GM12878 (cell line): Measurements from ENCODE around the gene COL4A1. TPM values are rescaled to one million over a fixed set of nuclear protein-coding genes. Genes with fewer than 3 reads are reported as not detected.

Source experiments
- ATAC-seq: fragments of 200-7000 bp; cut with Tn5 transposase; 3 replicates; pipeline ENCODE4 v1.9.1; 2020; ENCODE audit warnings: mild to moderate bottlenecking, moderate library complexity
- BruUV-seq: library from RNA; stranded (reverse); fragments of 400-500 nt; replicated peaks from 2 replicates; lab custom pipeline; 2021; lab: Mats Ljungman, UMichigan
- CTCF ChIA-PET: fragments of 300-600 bp; sonication (Branson Sonifier 250); formaldehyde crosslinking; extraction: SDS; loops from one replicate; lab custom pipeline; 2021; ENCODE audit warnings: inconsistent platforms; lab: Yijun Ruan, JAX
- POLR2A ChIA-PET: fragments of 350-600 bp; formaldehyde crosslinking; extraction: SDS; loops from one replicate; lab custom pipeline; 2021; ENCODE audit warnings: inconsistent platforms; lab: Charles Lee
- RAD21 ChIA-PET: fragments of 300-600 bp; sonication (Branson Sonifier 250); formaldehyde crosslinking; loops from one replicate; lab custom pipeline; 2023; ENCODE audit warnings: antibody characterized with exemption; ENCODE audit not compliant: unreplicated experiment; lab: Charles Lee
- SMC1A ChIA-PET: fragments of 300-600 bp; sonication (Branson Sonifier 250); formaldehyde crosslinking; loops from one replicate; lab custom pipeline; 2023; ENCODE audit not compliant: unreplicated experiment, uncharacterized antibody; lab: Charles Lee
- DNase-seq: peaks from one replicate; pipeline ENCODE4 v3.0.0-alpha.2; 2011; ENCODE audit warnings: low read depth, low spot score
- FAIRE-seq: peaks from 3 replicates; lab custom pipeline; 2011; peaks lifted over from hg19 to GRCh38; lab: Jason Lieb, UNC
- H2AFZ ChIP-seq: 2 replicates; pipeline ENCODE4 v1.6.0; 2011; ENCODE audit warnings: low read depth, low read length, control low read depth; ENCODE audit not compliant: control insufficient read depth
- H3K27ac ChIP-seq: 2 replicates; pipeline ENCODE4 v1.5.1; 2011; ENCODE audit warnings: control low read depth; ENCODE audit not compliant: control insufficient read depth, insufficient read depth
- H3K27me3 ChIP-seq, 2 experiments: replicated peaks in 1 of 2; 2 replicates each; pipeline versions ENCODE4 v1.6.0 to v1.6.1; 2011; ENCODE audit warnings: low read length in 1 of 2; ENCODE audit not compliant: control insufficient read depth in 2 of 2, insufficient read depth in 2 of 2
- H3K36me3 ChIP-seq, 2 experiments: 2 replicates each; pipeline ENCODE4 v1.5.1; 2011; ENCODE audit warnings: low read length in 1 of 2; ENCODE audit not compliant: control insufficient read depth in 2 of 2, insufficient read depth in 2 of 2
- H3K4me1 ChIP-seq: 2 replicates; pipeline ENCODE4 v1.6.1; 2011; ENCODE audit warnings: mild to moderate bottlenecking, low read length, moderate library complexity, mixed read lengths; ENCODE audit not compliant: control insufficient read depth, insufficient read depth
- H3K4me2 ChIP-seq: 2 replicates; pipeline ENCODE4 v1.6.0; 2011; ENCODE audit warnings: control low read depth; ENCODE audit not compliant: control insufficient read depth, insufficient read depth
- H3K4me3 ChIP-seq: fragments of 200-600 bp; sonication (generic); 2 replicates; pipeline ENCODE4 v1.5.1; 2016
- H3K79me2 ChIP-seq: 2 replicates; pipeline ENCODE4 v1.6.0; 2011; ENCODE audit warnings: low read length; ENCODE audit not compliant: control insufficient read depth, insufficient read depth
- H3K9ac ChIP-seq: 2 replicates; pipeline ENCODE4 v1.8.0; 2011; ENCODE audit warnings: low read length, control low read depth, mixed read lengths; ENCODE audit not compliant: control insufficient read depth, insufficient read depth
- H3K9me3 ChIP-seq: replicated peaks from 3 replicates; pipeline ENCODE4 v1.5.1; 2011; ENCODE audit warnings: mild to moderate bottlenecking, low read length; ENCODE audit not compliant: control insufficient read depth, insufficient read depth
- H4K20me1 ChIP-seq: 2 replicates; pipeline ENCODE4 v1.6.0; 2011; ENCODE audit not compliant: control insufficient read depth, insufficient read depth
- CREM ChIP-seq: IDR thresholded peaks from 2 replicates; pipeline ENCODE4 v1.6.1; 2014; ENCODE audit warnings: antibody characterized with exemption, low read depth
- EP300 ChIP-seq, 2 experiments: fragments of 150-350 bp in 1 of 2; IDR thresholded peaks; 2 replicates each; pipeline ENCODE4 v1.6.1; 2011 to 2012; ENCODE audit warnings: low read depth in 2 of 2, low read length in 2 of 2, borderline replicate concordance in 1 of 2, improper control_type of control experiment in 1 of 2, inconsistent platforms in 1 of 2; ENCODE audit not compliant: control insufficient read depth in 1 of 2
- HDAC2 ChIP-seq: fragments of 200-600 bp; sonication (generic); IDR thresholded peaks from 2 replicates; pipeline ENCODE4 v1.6.1; 2017
- ZNF274 ChIP-seq: IDR thresholded peaks from one replicate; pipeline ENCODE4 v1.8.0; 2011; ENCODE audit not compliant: insufficient read length, insufficient read depth
- WGBS: methylation state at CpG from one replicate; pipeline ENCODE4 v1.1.6; 2016; ENCODE audit warnings: low lambda C conversion rate; ENCODE audit not compliant: insufficient replicate concordance, insufficient coverage; ENCODE audit errors: missing lambda C conversion rate; 5-methylcytosine and 5-hydroxymethylcytosine counted together
- in situ Hi-C: fragments of 300-500 bp; cut with MboI; formaldehyde crosslinking; loops from 9 replicates; pipeline ENCODE4 v1.14.3; 2018; ENCODE audit warnings: mixed read lengths
- intact Hi-C: fragments of 100-400 bp; cut with micrococcal nuclease; formaldehyde crosslinking; loops from one replicate; pipeline ENCODE4 v1.14.2; 2022; ENCODE audit not compliant: unreplicated experiment
- polyA plus RNA-seq, 11 experiments: library from polyadenylated mRNA; depleted of rRNA in 4 of 11; unstranded in 6 of 11; stranded (reverse) in 5 of 11; fragments of >200 nt; fragmentation: Nextera tagmentation in 4 of 11; fragmentation: Illumina TruSeq in 1 of 11; extraction: Ambion mirVana in 4 of 11; extraction: Trizol in 1 of 11; gene quantifications; 1 replicate in 1 of 11; 2 replicates in 10 of 11; pipeline versions ENCODE4 v1.2.1 to v1.2.3, GENCODE V29; 2011 to 2016; ENCODE audit warnings: inconsistent platforms in 2 of 11, missing spikeins in 2 of 11, low read depth in 1 of 11
- total RNA-seq, 4 experiments: library from RNA; depleted of rRNA in 3 of 4; stranded (reverse); fragments of >200 nt in 3 of 4; fragmentation: Illumina TruSeq in 1 of 4; extraction: Trizol in 1 of 4; gene quantifications; 2 replicates each; pipeline versions ENCODE4 v1.2.1 to v1.2.3, GENCODE V29; 2013 to 2021
- TF ChIP-seq, protein P1 (sequence below): IDR thresholded peaks from 2 replicates; pipeline ENCODE4 v1.6.1; 2011; ENCODE audit warnings: mild to moderate bottlenecking, low read depth, low read length, moderate library complexity; ENCODE audit not compliant: insufficient replicate concordance
- TF ChIP-seq, protein P2 (sequence below): IDR thresholded peaks from 2 replicates; pipeline ENCODE4 v1.6.1; 2012; ENCODE audit warnings: improper control_type of control experiment, low read depth, low read length; ENCODE audit not compliant: insufficient replicate concordance
- TF ChIP-seq, protein P3 (sequence below): fragments of 450-650 bp; IDR thresholded peaks from 2 replicates; pipeline ENCODE4 v1.6.1; 2017; ENCODE audit warnings: borderline replicate concordance
- TF ChIP-seq, protein P4 (sequence below): IDR thresholded peaks from 2 replicates; pipeline ENCODE4 v1.6.1; 2012; ENCODE audit warnings: low read depth, low read length, improper control_type of control experiment
- TF ChIP-seq, protein P5 (sequence below): IDR thresholded peaks from 2 replicates; pipeline ENCODE4 v1.6.1; 2012; ENCODE audit warnings: low read length, inconsistent platforms
- TF ChIP-seq, protein P6 (sequence below): IDR thresholded peaks from 2 replicates; pipeline ENCODE4 v1.6.1; 2012; ENCODE audit warnings: low read depth, low read length, improper control_type of control experiment

The COL4A1 gene
- total and polyA plus RNA-seq, 10 of the 15 experiments (the other 5 are each of a cell fraction or from before 2014, with no cell fraction given): 0.07 to 0.31 (median 0.13) TPM; not detected in 6

DNA sequence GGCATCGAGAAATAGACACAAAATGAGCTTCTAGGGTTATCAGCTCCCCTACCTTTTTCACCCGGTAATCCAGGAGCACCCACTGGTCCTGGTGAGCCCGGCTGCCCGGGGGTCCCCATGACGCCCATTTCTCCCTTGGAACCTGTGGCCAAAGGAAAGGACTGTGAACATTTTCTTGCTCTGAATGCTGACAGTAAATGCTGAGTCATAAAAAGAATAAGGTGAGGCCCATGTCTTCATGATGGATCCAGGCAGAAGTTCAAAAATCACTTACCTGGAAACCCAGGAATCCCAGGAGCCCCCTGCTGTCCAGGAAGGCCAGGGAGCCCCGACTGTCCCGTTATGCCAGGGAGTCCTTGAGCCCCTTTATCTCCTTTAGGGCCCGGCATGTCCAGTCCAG lies 129.2 kb downstream of the COL4A1 start (continued):
- TF ChIP-seq, protein P1, sequence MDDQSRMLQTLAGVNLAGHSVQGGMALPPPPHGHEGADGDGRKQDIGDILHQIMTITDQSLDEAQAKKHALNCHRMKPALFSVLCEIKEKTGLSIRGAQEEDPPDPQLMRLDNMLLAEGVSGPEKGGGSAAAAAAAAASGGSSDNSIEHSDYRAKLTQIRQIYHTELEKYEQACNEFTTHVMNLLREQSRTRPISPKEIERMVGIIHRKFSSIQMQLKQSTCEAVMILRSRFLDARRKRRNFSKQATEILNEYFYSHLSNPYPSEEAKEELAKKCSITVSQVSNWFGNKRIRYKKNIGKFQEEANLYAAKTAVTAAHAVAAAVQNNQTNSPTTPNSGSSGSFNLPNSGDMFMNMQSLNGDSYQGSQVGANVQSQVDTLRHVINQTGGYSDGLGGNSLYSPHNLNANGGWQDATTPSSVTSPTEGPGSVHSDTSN: no peak

DNA sequence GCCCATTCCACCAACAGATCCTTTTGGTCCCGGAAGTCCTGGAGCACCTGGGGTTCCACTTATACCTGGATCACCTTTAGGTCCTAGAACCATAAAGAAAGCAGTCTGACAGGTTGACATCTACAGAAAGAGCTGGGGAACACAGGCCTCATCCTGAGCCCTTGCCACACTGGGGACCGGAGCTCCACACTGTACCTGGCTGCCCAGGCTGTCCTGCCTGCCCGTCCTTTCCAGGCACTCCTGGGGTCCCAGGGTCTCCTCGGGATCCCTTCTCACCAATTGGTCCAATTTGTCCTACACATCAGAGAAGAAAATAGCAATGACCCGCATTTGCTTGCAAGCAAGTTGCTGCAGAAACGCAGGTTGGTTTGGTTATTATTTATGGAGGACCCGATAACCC lies 130.5 kb downstream of the COL4A1 start:
- FAIRE-seq (no peak), DNase-seq (no peak), ATAC-seq (no peak)
- no peak overlapping the region for H3K4me2 ChIP-seq
- H3K79me2 ChIP-seq: no peaks in the 10 kb centered on the region
- H3K4me1 ChIP-seq: no peaks in the 10 kb centered on the region
- no peak overlapping the region for H3K27ac ChIP-seq
- no peaks in the 10 kb centered on the region; the same call in 2 of the 3 replicates for H3K9me3 ChIP-seq
- ChIA-PET SMC1A (interaction anchor here (0.5 kb wide), 1 partner anchor 28 kb away, joined by 3 read pairs; no protein-coding TSS in a partner anchor), RAD21 (no interaction called here), CTCF (no interaction called here), POLR2A (interaction anchor here (0.6 kb wide), 1 partner anchor 1202 kb away, joined by 3 read pairs; no protein-coding TSS in a partner anchor)
- no peaks in the 10 kb centered on the region; a peak in 1 of 4 replicates for H3K27me3 ChIP-seq
- in situ Hi-C loops: no loop called here
- intact Hi-C loops: no loop called here
- WGBS: 25% methylated on average over 7 of the region's 7 CpGs
- BruUV-seq: no TSS peak
- H3K36me3 ChIP-seq: no peaks in the 10 kb centered on the region
- H3K4me3 ChIP-seq: no peak overlapping the region
- H3K9ac ChIP-seq: no peak overlapping the region
- H4K20me1 ChIP-seq: no peaks in the 10 kb centered on the region
- H2AFZ ChIP-seq: no peak overlapping the region
- TF ChIP-seq EP300 (IDR thresholded peaks at IDR 0.05; ENCODE audit: borderline replicate concordance in 1 of 2, control insufficient read depth in 1 of 2, low read depth in 2 of 2, low read length in 2 of 2) (no peak), ZNF274 (no peak), HDAC2 (no peak), CREM (no peak)
- TF ChIP-seq, protein P2, sequence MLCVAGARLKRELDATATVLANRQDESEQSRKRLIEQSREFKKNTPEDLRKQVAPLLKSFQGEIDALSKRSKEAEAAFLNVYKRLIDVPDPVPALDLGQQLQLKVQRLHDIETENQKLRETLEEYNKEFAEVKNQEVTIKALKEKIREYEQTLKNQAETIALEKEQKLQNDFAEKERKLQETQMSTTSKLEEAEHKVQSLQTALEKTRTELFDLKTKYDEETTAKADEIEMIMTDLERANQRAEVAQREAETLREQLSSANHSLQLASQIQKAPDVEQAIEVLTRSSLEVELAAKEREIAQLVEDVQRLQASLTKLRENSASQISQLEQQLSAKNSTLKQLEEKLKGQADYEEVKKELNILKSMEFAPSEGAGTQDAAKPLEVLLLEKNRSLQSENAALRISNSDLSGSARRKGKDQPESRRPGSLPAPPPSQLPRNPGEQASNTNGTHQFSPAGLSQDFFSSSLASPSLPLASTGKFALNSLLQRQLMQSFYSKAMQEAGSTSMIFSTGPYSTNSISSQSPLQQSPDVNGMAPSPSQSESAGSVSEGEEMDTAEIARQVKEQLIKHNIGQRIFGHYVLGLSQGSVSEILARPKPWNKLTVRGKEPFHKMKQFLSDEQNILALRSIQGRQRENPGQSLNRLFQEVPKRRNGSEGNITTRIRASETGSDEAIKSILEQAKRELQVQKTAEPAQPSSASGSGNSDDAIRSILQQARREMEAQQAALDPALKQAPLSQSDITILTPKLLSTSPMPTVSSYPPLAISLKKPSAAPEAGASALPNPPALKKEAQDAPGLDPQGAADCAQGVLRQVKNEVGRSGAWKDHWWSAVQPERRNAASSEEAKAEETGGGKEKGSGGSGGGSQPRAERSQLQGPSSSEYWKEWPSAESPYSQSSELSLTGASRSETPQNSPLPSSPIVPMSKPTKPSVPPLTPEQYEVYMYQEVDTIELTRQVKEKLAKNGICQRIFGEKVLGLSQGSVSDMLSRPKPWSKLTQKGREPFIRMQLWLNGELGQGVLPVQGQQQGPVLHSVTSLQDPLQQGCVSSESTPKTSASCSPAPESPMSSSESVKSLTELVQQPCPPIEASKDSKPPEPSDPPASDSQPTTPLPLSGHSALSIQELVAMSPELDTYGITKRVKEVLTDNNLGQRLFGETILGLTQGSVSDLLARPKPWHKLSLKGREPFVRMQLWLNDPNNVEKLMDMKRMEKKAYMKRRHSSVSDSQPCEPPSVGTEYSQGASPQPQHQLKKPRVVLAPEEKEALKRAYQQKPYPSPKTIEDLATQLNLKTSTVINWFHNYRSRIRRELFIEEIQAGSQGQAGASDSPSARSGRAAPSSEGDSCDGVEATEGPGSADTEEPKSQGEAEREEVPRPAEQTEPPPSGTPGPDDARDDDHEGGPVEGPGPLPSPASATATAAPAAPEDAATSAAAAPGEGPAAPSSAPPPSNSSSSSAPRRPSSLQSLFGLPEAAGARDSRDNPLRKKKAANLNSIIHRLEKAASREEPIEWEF: no peak
- TF ChIP-seq, protein P3, sequence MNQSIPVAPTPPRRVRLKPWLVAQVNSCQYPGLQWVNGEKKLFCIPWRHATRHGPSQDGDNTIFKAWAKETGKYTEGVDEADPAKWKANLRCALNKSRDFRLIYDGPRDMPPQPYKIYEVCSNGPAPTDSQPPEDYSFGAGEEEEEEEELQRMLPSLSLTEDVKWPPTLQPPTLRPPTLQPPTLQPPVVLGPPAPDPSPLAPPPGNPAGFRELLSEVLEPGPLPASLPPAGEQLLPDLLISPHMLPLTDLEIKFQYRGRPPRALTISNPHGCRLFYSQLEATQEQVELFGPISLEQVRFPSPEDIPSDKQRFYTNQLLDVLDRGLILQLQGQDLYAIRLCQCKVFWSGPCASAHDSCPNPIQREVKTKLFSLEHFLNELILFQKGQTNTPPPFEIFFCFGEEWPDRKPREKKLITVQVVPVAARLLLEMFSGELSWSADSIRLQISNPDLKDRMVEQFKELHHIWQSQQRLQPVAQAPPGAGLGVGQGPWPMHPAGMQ: no peak
- TF ChIP-seq, protein P4, sequence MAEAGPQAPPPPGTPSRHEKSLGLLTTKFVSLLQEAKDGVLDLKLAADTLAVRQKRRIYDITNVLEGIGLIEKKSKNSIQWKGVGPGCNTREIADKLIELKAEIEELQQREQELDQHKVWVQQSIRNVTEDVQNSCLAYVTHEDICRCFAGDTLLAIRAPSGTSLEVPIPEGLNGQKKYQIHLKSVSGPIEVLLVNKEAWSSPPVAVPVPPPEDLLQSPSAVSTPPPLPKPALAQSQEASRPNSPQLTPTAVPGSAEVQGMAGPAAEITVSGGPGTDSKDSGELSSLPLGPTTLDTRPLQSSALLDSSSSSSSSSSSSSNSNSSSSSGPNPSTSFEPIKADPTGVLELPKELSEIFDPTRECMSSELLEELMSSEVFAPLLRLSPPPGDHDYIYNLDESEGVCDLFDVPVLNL: no peak
- TF ChIP-seq, protein P5, sequence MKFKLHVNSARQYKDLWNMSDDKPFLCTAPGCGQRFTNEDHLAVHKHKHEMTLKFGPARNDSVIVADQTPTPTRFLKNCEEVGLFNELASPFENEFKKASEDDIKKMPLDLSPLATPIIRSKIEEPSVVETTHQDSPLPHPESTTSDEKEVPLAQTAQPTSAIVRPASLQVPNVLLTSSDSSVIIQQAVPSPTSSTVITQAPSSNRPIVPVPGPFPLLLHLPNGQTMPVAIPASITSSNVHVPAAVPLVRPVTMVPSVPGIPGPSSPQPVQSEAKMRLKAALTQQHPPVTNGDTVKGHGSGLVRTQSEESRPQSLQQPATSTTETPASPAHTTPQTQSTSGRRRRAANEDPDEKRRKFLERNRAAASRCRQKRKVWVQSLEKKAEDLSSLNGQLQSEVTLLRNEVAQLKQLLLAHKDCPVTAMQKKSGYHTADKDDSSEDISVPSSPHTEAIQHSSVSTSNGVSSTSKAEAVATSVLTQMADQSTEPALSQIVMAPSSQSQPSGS: no peak
- TF ChIP-seq, protein P6, sequence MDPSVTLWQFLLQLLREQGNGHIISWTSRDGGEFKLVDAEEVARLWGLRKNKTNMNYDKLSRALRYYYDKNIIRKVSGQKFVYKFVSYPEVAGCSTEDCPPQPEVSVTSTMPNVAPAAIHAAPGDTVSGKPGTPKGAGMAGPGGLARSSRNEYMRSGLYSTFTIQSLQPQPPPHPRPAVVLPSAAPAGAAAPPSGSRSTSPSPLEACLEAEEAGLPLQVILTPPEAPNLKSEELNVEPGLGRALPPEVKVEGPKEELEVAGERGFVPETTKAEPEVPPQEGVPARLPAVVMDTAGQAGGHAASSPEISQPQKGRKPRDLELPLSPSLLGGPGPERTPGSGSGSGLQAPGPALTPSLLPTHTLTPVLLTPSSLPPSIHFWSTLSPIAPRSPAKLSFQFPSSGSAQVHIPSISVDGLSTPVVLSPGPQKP: no peak
